NCI-H1105 treated with DMSO at 0.1 percent for 48 hours (cell line): ENCODE data around the gene CRYBB3.
"Not testable (repeated sequence)": the region's sequence is repeated elsewhere in the genome, so short reads cannot be mapped to it uniquely, and the experiment has no call there.

ENCODE experiments used
- DNase-seq: peaks from one replicate; lab custom pipeline; 2025; lab: John Stamatoyannopoulos, UW

Gene CRYBB3

GRCh38 chr22:25176175-25176574 lies 23.5 kb upstream of the CRYBB3 start:
- no peak for DNase-seq

DNA sequence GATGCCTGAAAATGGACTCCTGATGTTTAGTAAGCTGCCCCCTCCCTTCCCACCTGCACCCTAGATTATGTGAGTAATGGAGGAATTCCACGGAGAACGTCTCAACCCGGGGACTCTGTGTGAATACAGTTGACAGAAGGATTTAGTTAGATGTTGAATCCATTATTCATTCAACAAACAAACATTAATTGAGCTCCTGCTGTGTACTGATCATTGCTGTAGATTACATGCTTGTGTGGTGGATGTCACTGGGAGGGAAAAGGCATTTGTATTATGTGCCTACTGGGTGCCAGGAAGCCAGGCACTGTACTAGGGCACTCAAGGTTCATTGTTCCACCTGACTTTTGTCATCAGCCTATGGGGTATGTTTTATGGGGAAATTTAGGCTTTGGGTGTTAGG lies 22.9 kb upstream of the CRYBB3 start:
- DNase-seq = no peak

DNA sequence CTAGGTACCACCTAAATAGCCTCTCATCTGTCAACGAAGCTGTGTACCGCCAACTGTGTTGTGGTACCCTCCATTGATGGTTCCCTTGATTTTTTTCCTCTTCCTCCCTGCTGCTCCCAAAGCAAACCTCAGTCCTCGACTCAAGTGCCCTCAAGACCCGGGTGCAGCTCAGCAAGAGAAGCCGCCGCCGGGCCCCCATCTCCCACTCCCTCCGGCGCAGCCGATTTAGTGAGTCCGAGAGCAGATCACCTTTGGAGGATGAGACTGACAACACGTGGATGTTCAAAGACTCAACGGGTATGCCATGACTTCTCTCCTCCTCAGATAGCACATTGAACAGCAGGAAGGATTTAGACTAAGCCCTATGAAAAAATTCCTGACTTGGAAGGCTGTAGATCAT lies 22.4 kb upstream of the CRYBB3 start:
- DNase-seq = no peak

- DNase-seq = no peak
These were observed 21.8 kb upstream of the CRYBB3 start for GRCh38 chr22:25177895-25178294.

DNA sequence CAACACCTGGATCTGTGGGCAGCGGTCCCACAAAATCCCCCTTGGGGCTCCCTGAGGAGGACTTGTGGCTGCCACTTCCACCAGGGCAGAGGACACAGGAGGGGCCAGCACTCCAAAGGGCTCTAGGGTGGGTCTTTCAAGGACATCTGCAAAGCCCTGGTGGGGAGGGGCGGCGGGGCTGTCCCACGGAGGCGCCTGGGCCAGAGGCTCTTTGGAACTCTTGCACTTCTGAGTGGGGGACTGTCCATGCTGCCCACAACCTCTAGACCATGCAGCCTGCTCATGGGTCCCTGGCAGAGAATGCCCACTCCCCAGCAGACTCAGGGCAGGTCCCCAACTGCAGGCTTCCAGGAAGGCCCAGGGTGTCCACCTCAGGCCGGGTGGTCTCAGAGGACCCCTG lies 21.3 kb upstream of the CRYBB3 start:
- not testable (repeated sequence) for DNase-seq

GRCh38 chr22:25178869-25179631 lies 20.6 kb upstream of the CRYBB3 start:
- not testable (repeated sequence) for DNase-seq

GRCh38 chr22:25182131-25183110 lies 17.2 kb upstream of the CRYBB3 start:
- DNase-seq = no peak

DNA sequence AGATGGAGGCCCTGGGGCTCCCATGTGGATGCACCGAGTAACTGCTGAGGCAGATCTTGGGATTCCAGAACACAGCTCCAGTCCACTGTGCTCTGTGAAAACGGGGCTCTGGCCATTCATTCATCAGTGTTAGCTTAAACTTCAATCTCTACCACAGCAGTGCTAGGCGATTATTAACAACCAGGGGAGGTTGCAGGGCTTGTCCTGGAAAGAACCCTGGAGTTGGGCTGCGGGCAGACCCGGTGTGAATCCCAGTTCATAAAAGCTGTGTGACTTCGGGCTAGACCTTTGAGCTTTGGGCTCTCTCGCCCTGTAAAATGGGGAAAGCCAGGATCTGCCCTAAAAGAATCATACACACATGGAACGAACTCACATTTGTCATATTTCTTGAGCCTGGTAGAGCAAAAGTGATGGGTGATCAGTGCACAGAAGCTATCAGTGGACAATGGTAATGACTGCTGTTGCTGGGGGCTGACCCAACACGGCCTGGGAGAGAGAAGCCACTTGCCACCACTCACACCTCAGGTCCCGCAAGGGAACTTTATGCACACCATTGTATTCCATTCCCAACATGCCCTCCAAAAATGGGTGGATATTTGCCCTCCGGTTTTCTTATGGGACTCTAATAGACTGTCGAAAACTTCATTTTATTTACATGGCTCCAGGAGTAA lies 15.6 kb upstream of the CRYBB3 start:
- no peak for DNase-seq

GRCh38 chr22:25186140-25186539 lies 13.5 kb upstream of the CRYBB3 start:
- DNase-seq = no peak

DNA sequence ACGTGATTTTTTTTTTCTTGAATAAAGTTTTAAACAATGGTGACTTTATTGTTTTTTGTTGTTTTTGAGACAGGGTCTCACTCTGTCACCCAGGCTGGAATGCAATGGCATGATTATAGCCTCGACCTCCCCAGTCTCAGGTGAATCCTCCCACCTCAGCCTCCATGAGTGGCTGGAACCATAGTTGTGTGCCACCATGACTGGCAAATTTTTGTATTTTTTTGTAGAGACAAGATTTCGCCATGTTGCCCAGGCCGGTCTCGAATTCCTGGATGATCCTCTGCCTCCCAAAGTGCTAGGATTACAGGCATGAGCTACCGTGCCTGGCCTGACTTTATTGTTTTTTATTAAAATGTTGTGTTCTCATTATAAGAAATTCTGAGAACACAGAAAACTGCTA lies 12.2 kb upstream of the CRYBB3 start:
- DNase-seq = no peak

DNA sequence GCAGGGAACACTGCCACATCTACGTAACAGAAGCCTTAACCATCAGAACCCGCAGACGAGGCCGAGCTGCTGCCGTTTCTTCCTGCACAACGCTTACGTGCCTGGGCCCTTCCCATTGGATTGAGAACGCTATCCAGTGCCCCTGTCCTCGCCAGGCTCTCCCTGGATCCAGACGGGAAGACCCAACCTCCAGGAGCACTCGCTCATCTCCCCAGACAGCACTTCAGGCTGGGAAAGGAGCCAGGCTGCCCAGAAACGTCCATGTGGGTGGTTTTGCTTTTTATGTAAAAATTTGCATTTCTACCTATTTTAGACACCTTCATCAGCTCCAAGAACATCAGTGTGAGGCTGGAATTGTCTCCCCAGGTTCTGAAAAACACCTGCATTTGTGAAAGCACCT lies 7.3 kb upstream of the CRYBB3 start:
- DNase-seq = no peak

GRCh38 chr22:25193130-25193529 lies 6.5 kb upstream of the CRYBB3 start:
- no peak for DNase-seq

DNA sequence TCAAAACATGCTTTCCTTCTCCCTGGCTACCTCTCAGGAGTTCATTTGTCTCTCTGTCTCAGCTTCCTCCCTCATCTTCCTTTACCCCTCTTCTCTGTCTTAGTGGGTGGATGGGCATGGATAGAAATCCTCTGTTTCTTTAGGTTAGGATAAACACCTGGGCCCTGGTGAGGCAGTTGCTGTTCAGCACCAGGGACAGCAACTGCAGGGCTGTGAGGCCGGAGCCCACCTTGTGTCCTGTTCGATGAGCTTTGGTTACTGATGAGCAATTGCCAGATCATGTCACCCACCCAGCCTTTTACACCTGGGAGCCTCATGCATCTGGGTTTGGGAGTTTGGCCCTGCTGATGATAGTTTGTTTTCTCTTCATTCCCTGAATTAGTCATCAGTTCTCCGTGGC lies 6.1 kb upstream of the CRYBB3 start:
- no peak for DNase-seq

GRCh38 chr22:25196326-25196725 lies 3.3 kb upstream of the CRYBB3 start:
- no peak for DNase-seq

- DNase-seq = no peak
These were observed 2.3 kb upstream of the CRYBB3 start for GRCh38 chr22:25197340-25197739.

GRCh38 chr22:25200967-25201366 lies 1.3 kb downstream of the CRYBB3 start:
- no peak for DNase-seq

- no peak for DNase-seq
These were observed 2.1 kb downstream of the CRYBB3 start for GRCh38 chr22:25201557-25202273.

GRCh38 chr22:25202290-25202921 lies 2.7 kb downstream of the CRYBB3 start:
- peak; percentile 50 for DNase-seq

DNA sequence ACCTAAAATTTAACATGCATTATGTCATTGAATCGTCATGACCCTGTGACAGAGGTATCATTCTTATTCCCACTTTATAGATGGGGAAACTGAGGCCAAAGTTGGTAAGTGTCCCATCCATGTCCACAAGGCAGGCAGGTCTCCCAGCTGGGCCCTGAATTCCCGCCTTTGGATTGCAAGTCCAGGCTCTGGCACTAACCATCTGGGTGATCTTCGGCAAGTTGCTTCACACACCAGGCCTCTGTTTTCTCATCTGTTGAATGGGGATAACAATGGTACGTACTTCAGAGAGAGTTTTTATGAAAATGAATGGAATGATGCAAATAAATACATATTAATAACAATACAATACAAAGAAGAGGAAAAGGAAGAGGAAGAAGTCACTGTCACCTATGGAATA lies 3.4 kb downstream of the CRYBB3 start:
- DNase-seq = no peak

GRCh38 chr22:25204547-25204946 lies 4.9 kb downstream of the CRYBB3 start:
- not testable (repeated sequence) for DNase-seq

DNA sequence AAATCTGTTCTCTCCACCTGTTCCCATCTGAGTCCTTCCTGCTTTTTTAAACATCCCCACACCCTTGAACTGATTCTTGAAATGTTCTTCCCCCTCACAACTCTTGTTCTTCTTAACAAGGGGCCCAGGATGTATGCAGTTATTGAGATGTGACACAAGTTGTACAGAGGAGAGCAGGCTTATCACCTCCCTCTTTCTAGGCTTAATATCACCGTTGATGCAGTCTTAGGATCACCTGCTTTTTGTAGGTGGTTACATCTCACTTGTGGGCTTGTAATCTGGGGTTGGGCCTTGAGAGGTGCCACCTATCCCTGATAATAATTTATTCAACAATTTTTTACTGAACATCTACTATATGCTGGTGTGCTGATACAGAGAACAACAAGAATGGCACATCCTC lies 6.2 kb downstream of the CRYBB3 start:
- DNase-seq = no peak
